ENCODE data around the gene RAMP3.
A peak's percentile ranks its signal among the peaks of the same experiment; 100 is the strongest.

RAMP3 gene

DNA sequence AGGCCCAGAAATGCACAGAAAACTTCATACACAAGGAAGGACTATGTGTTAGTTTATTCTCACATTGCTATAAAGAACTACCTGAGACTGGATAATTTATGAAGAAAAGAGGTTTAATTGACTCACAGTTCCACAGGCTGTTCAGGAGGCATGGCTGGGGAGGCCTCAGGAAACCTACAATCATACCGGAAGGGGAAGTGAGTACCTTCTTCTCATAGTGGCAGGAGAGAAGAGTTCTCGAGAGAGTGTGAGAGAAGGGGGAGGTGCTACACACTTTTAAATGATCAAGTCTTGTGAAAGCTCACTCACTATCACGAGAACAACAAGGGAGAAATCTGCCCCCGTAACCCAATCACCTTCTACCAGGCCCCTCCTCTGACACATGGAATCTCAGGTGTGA lies 16.8 kb upstream of the RAMP3 start:
- peak overlapping the region; percentile 22; the same call in 1 of the 2 replicates for H3K27ac ChIP-seq (ENCODE audit: low read length)
- H3K79me2 ChIP-seq (ENCODE audit: low read length) = no peaks in the 10 kb centered on the region
- H4K20me1 ChIP-seq (ENCODE audit: insufficient read depth, low read length) = no peaks in the 10 kb centered on the region
- no peaks in the 10 kb centered on the region for H3K9me3 ChIP-seq (ENCODE audit: insufficient read depth, low read length)
- H3K4me1 ChIP-seq (ENCODE audit: low read length) = peaks cover 22% of the 10 kb centered on the region
- no peak overlapping the region for H3K9ac ChIP-seq (ENCODE audit: low read length)
- H3K27me3 ChIP-seq (ENCODE audit: low read depth, low read length) = peaks cover 4% of the 10 kb centered on the region; the same call in 1 of the 2 replicates
- H3K36me3 ChIP-seq (replicated peaks; ENCODE audit: low read depth, low read length) = peaks cover 7% of the 10 kb centered on the region
- peak overlapping the region; percentile 45 for H3K4me2 ChIP-seq (ENCODE audit: low read length)
- H2AFZ ChIP-seq (ENCODE audit: low read depth, low read length) = peak overlapping the region; percentile 94
- TF ChIP-seq EZH2phosphoT487 (IDR thresholded peaks at IDR 0.05; ENCODE audit: low read depth) = no peak
- TF ChIP-seq CTCF (IDR thresholded peaks at IDR 0.05; ENCODE audit: low read depth, low read length) = no peak
- peak overlapping the region; percentile 51; the same call in 1 of the 2 replicates for H3K4me3 ChIP-seq (ENCODE audit: low read length)

- no peak overlapping the region for H3K4me2 ChIP-seq (ENCODE audit: low read length)
- H3K27ac ChIP-seq (ENCODE audit: low read length) = no peak overlapping the region
- TF ChIP-seq EZH2phosphoT487 (IDR thresholded peaks at IDR 0.05; ENCODE audit: low read depth) (no peak), CTCF (IDR thresholded peaks at IDR 0.05; ENCODE audit: low read depth, low read length) (no peak)
- H3K9ac ChIP-seq (ENCODE audit: low read length) = no peak overlapping the region
- no peaks in the 10 kb centered on the region for H4K20me1 ChIP-seq (ENCODE audit: insufficient read depth, low read length)
- peaks cover 16% of the 10 kb centered on the region for H3K4me1 ChIP-seq (ENCODE audit: low read length)
- no peaks in the 10 kb centered on the region for H3K9me3 ChIP-seq (ENCODE audit: insufficient read depth, low read length)
- no peak overlapping the region for H2AFZ ChIP-seq (ENCODE audit: low read depth, low read length)
- no peak overlapping the region for H3K4me3 ChIP-seq (ENCODE audit: low read length)
- no peaks in the 10 kb centered on the region for H3K27me3 ChIP-seq (ENCODE audit: low read depth, low read length)
- H3K36me3 ChIP-seq (replicated peaks; ENCODE audit: low read depth, low read length) = peaks cover 7% of the 10 kb centered on the region
- H3K79me2 ChIP-seq (ENCODE audit: low read length) = no peaks in the 10 kb centered on the region
These were observed 14.0 kb upstream of the RAMP3 start for GRCh38 chr7:45143616-45144015.

GRCh38 chr7:45145881-45146280 lies 11.7 kb upstream of the RAMP3 start:
- no peak for TF ChIP-seq EZH2phosphoT487 (IDR thresholded peaks at IDR 0.05; ENCODE audit: low read depth)
- TF ChIP-seq CTCF (IDR thresholded peaks at IDR 0.05; ENCODE audit: low read depth, low read length) = no peak
- Histone ChIP-seq H4K20me1 (ENCODE audit: insufficient read depth, low read length) (no peaks in the 10 kb centered on the region), H2AFZ (ENCODE audit: low read depth, low read length) (no peak overlapping the region), H3K9me3 (ENCODE audit: insufficient read depth, low read length) (no peaks in the 10 kb centered on the region), H3K4me1 (ENCODE audit: low read length) (peaks cover 10% of the 10 kb centered on the region), H3K36me3 (replicated peaks; ENCODE audit: low read depth, low read length) (peaks cover 2% of the 10 kb centered on the region), H3K27me3 (ENCODE audit: low read depth, low read length) (peaks cover 4% of the 10 kb centered on the region; the same call in 1 of the 2 replicates), H3K27ac (ENCODE audit: low read length) (no peak overlapping the region), H3K9ac (ENCODE audit: low read length) (no peak overlapping the region), H3K4me2 (ENCODE audit: low read length) (no peak overlapping the region), H3K79me2 (ENCODE audit: low read length) (no peaks in the 10 kb centered on the region), H3K4me3 (ENCODE audit: low read length) (no peak overlapping the region)

DNA sequence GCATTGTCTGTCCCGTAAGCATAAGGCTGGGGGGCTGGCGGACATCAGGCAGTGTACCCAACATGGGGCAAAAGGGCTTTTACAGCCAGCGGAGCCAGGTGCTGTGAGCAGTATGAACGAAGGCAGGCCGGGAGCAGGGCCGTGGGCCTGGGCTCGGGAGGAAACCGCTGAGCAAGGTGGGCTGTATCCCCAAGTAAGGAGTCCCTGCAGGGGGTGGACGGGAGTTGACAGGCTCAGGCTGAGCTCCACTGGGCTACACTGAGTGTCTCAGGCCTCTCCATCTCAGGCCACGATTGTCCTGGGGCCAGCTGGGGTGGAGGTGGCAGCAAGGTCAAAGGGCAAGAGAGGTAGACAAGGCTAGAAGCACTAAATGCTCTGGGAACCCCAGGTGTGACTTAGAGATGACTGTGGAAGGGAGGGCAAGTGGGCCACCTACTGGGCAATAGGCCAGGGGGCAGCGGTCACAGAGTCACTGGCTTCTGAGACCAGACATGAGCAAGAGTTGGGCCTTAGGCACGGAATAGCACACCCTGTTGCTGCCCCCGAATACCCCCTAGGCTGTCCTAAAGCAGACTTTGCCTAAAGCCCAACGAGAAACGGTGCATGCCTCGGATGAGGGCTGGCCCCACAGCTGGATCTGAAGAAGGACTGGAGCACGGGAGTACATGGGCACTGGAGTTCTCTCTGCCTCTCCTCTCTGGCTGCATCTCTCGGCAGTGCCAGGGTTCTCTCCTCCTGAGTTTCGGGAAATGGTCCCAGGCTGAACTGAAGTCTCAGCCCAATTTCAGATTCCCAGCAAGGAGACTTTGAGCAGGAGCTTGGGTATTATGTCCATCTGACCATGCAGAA lies 10.8 kb upstream of the RAMP3 start:
- no peaks in the 10 kb centered on the region for H3K9me3 ChIP-seq (ENCODE audit: insufficient read depth, low read length)
- H2AFZ ChIP-seq (ENCODE audit: low read depth, low read length) = no peak overlapping the region
- no peak overlapping the region for H3K27ac ChIP-seq (ENCODE audit: low read length)
- no peak overlapping the region for H3K9ac ChIP-seq (ENCODE audit: low read length)
- no peaks in the 10 kb centered on the region for H3K79me2 ChIP-seq (ENCODE audit: low read length)
- TF ChIP-seq EZH2phosphoT487 (IDR thresholded peaks at IDR 0.05; ENCODE audit: low read depth) (no peak), CTCF (IDR thresholded peaks at IDR 0.05; ENCODE audit: low read depth, low read length) (peak; percentile 24)
- H4K20me1 ChIP-seq (ENCODE audit: insufficient read depth, low read length) = no peaks in the 10 kb centered on the region
- peaks cover 6% of the 10 kb centered on the region for H3K4me1 ChIP-seq (ENCODE audit: low read length)
- H3K4me3 ChIP-seq (ENCODE audit: low read length) = no peak overlapping the region
- peaks cover 4% of the 10 kb centered on the region; the same call in 1 of the 2 replicates for H3K27me3 ChIP-seq (ENCODE audit: low read depth, low read length)
- no peaks in the 10 kb centered on the region for H3K36me3 ChIP-seq (replicated peaks; ENCODE audit: low read depth, low read length)
- no peak overlapping the region for H3K4me2 ChIP-seq (ENCODE audit: low read length)

Data from OCI-LY3 (cell line).